GM20000 (cell line): Measurements from ENCODE around the gene CXCR5.

Experiments
- DNase-seq: peaks from one replicate; pipeline ENCODE4 v3.0.0; 2012; ENCODE audit warnings: low spot score
- CTCF ChIP-seq: IDR thresholded peaks from 2 replicates; pipeline ENCODE4 v1.5.1; 2012; ENCODE audit warnings: mild to moderate bottlenecking, control low read depth; ENCODE audit errors: extremely low read depth, missing control alignments

Gene CXCR5

GRCh38 chr11:118903204-118904015 lies 19.7 kb downstream of the CXCR5 start:
- no peak for DNase-seq
- no peak for TF ChIP-seq CTCF

GRCh38 chr11:118907051-118908042 lies 23.7 kb downstream of the CXCR5 start:
- peak; percentile 93 for DNase-seq
- TF ChIP-seq CTCF = peak; percentile 77

- no peak for TF ChIP-seq CTCF
- no peak for DNase-seq
Measured at GRCh38 chr11:118908264-118908663, 24.6 kb downstream of the CXCR5 start.

GRCh38 chr11:118908901-118909618 lies 25.4 kb downstream of the CXCR5 start:
- no peak for DNase-seq
- no peak for TF ChIP-seq CTCF

GRCh38 chr11:118909619-118910308 lies 26.1 kb downstream of the CXCR5 start:
- TF ChIP-seq CTCF = no peak
- DNase-seq = no peak

GRCh38 chr11:118910309-118911112 lies 26.8 kb downstream of the CXCR5 start:
- TF ChIP-seq CTCF = no peak
- no peak for DNase-seq
